ENCODE data around the gene RAB33B. TPM values are rescaled to one million over a fixed set of nuclear protein-coding genes. Genes with fewer than 3 reads are reported as not detected.

The RAB33B gene
- total and polyA plus RNA-seq, 2 of the 8 experiments (the other 6 are each of a cell fraction or from before 2014, with no cell fraction given) = 4.2 to 8.7 TPM

DNA sequence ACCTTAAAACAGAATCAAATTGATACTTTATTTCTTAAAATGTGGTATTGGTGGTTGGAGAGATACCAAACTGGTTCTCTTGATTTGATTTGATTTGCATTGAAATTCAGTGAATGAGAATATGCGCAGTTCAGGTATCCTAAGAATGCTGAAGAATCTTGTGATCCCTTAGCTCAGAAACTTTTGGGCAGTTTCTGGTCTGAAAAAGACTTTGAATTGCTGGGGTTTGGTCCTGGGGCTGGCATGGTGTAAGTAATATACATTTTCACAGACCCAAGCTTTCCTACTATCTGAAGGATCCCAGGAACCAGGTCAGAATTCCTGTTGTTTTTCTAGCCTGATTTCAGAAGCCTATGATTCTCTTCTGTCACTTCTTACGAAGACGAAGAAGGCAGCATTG, 6.6 kb downstream of the RAB33B start (continued):
- TF ChIP-seq, protein P1, sequence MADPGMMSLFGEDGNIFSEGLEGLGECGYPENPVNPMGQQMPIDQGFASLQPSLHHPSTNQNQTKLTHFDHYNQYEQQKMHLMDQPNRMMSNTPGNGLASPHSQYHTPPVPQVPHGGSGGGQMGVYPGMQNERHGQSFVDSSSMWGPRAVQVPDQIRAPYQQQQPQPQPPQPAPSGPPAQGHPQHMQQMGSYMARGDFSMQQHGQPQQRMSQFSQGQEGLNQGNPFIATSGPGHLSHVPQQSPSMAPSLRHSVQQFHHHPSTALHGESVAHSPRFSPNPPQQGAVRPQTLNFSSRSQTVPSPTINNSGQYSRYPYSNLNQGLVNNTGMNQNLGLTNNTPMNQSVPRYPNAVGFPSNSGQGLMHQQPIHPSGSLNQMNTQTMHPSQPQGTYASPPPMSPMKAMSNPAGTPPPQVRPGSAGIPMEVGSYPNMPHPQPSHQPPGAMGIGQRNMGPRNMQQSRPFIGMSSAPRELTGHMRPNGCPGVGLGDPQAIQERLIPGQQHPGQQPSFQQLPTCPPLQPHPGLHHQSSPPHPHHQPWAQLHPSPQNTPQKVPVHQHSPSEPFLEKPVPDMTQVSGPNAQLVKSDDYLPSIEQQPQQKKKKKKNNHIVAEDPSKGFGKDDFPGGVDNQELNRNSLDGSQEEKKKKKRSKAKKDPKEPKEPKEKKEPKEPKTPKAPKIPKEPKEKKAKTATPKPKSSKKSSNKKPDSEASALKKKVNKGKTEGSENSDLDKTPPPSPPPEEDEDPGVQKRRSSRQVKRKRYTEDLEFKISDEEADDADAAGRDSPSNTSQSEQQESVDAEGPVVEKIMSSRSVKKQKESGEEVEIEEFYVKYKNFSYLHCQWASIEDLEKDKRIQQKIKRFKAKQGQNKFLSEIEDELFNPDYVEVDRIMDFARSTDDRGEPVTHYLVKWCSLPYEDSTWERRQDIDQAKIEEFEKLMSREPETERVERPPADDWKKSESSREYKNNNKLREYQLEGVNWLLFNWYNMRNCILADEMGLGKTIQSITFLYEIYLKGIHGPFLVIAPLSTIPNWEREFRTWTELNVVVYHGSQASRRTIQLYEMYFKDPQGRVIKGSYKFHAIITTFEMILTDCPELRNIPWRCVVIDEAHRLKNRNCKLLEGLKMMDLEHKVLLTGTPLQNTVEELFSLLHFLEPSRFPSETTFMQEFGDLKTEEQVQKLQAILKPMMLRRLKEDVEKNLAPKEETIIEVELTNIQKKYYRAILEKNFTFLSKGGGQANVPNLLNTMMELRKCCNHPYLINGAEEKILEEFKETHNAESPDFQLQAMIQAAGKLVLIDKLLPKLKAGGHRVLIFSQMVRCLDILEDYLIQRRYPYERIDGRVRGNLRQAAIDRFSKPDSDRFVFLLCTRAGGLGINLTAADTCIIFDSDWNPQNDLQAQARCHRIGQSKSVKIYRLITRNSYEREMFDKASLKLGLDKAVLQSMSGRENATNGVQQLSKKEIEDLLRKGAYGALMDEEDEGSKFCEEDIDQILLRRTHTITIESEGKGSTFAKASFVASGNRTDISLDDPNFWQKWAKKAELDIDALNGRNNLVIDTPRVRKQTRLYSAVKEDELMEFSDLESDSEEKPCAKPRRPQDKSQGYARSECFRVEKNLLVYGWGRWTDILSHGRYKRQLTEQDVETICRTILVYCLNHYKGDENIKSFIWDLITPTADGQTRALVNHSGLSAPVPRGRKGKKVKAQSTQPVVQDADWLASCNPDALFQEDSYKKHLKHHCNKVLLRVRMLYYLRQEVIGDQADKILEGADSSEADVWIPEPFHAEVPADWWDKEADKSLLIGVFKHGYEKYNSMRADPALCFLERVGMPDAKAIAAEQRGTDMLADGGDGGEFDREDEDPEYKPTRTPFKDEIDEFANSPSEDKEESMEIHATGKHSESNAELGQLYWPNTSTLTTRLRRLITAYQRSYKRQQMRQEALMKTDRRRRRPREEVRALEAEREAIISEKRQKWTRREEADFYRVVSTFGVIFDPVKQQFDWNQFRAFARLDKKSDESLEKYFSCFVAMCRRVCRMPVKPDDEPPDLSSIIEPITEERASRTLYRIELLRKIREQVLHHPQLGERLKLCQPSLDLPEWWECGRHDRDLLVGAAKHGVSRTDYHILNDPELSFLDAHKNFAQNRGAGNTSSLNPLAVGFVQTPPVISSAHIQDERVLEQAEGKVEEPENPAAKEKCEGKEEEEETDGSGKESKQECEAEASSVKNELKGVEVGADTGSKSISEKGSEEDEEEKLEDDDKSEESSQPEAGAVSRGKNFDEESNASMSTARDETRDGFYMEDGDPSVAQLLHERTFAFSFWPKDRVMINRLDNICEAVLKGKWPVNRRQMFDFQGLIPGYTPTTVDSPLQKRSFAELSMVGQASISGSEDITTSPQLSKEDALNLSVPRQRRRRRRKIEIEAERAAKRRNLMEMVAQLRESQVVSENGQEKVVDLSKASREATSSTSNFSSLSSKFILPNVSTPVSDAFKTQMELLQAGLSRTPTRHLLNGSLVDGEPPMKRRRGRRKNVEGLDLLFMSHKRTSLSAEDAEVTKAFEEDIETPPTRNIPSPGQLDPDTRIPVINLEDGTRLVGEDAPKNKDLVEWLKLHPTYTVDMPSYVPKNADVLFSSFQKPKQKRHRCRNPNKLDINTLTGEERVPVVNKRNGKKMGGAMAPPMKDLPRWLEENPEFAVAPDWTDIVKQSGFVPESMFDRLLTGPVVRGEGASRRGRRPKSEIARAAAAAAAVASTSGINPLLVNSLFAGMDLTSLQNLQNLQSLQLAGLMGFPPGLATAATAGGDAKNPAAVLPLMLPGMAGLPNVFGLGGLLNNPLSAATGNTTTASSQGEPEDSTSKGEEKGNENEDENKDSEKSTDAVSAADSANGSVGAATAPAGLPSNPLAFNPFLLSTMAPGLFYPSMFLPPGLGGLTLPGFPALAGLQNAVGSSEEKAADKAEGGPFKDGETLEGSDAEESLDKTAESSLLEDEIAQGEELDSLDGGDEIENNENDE (IDR thresholded peaks at IDR 0.05; ENCODE audit: insufficient replicate concordance, low read length) = peak; percentile 42
- TF ChIP-seq KDM5A (IDR thresholded peaks at IDR 0.05; ENCODE audit: low read length) = no peak
- TF ChIP-seq EGR1 (IDR thresholded peaks at IDR 0.05; ENCODE audit: borderline replicate concordance, low read depth, low read length) = no peak
- TF ChIP-seq TEAD4 (IDR thresholded peaks at IDR 0.05; ENCODE audit: low read depth, low read length) = peak; percentile 89
- TF ChIP-seq BACH1 (IDR thresholded peaks at IDR 0.05; ENCODE audit: low read length) = no peak
- TF ChIP-seq HDAC6 (IDR thresholded peaks at IDR 0.05; ENCODE audit: low read depth, low read length) = no peak
